ENCODE data around the gene RHEBL1. TPM values are rescaled to one million over a fixed set of nuclear protein-coding genes. Genes with fewer than 3 reads are reported as not detected.

The RHEBL1 gene
- total RNA-seq, 1 donor from 2014 or later = 5.3 TPM

GRCh38 chr12:49055092-49055491 is 14.7 kb downstream of the RHEBL1 start:
- H3F3A ChIP-seq (ENCODE audit: low read depth) = no peaks in the 10 kb centered on the region
- no peak for TF ChIP-seq EZH2phosphoT487 (IDR thresholded peaks at IDR 0.05)
- no peaks in the 10 kb centered on the region for H3K9me3 ChIP-seq (ENCODE audit: low read depth)
- H3K36me3 Mint-ChIP-seq = peaks cover 38% of the 10 kb centered on the region
- peaks cover 74% of the 10 kb centered on the region for H4K20me1 ChIP-seq (ENCODE audit: low read depth)
- no peak overlapping the region for H3K27ac ChIP-seq
- H2AFZ ChIP-seq (replicated peaks) = no peak overlapping the region
- peak overlapping the region; percentile 65 for H3K4me3 Mint-ChIP-seq
- H3K27ac Mint-ChIP-seq = no peak overlapping the region
- no peaks in the 10 kb centered on the region for H3K27me3 ChIP-seq
- peaks cover 10% of the 10 kb centered on the region for H3K27me3 Mint-ChIP-seq (ENCODE audit: insufficient read depth, low read depth)
- no peak overlapping the region for H3K4me3 ChIP-seq
- H3K9me3 Mint-ChIP-seq = no peaks in the 10 kb centered on the region
- peaks cover 43% of the 10 kb centered on the region for H3K4me1 Mint-ChIP-seq
- peaks cover 25% of the 10 kb centered on the region for H3K4me1 ChIP-seq
- no peak overlapping the region for H3K4me2 ChIP-seq
- no peak overlapping the region for H3K9ac ChIP-seq
- H3K79me2 ChIP-seq (ENCODE audit: low read depth) = peaks cover 60% of the 10 kb centered on the region
- DNase-seq (ENCODE audit: low spot score) = no peak
- H3K36me3 ChIP-seq = no peaks in the 10 kb centered on the region

- H3K4me3 ChIP-seq = no peak overlapping the region
- Mint-ChIP-seq H3K36me3 (peaks cover 38% of the 10 kb centered on the region), H3K27me3 (ENCODE audit: insufficient read depth, low read depth) (peaks cover 11% of the 10 kb centered on the region), H3K27ac (no peak overlapping the region), H3K9me3 (no peaks in the 10 kb centered on the region), H3K4me1 (peaks cover 43% of the 10 kb centered on the region), H3K4me3 (peak overlapping the region; percentile 65)
- peaks cover 25% of the 10 kb centered on the region for H3K4me1 ChIP-seq
- TF ChIP-seq EZH2 (IDR thresholded peaks at IDR 0.05) = no peak
- peaks cover 73% of the 10 kb centered on the region for H4K20me1 ChIP-seq (ENCODE audit: low read depth)
- H3K27ac ChIP-seq = no peak overlapping the region
- H3K27me3 ChIP-seq = no peaks in the 10 kb centered on the region
- H3K4me2 ChIP-seq = no peak overlapping the region
- H3K9me3 ChIP-seq (ENCODE audit: low read depth) = no peaks in the 10 kb centered on the region
- no peak overlapping the region for H3K9ac ChIP-seq
- H3K36me3 ChIP-seq = no peaks in the 10 kb centered on the region
- no peak overlapping the region for H2AFZ ChIP-seq (replicated peaks)
- DNase-seq (ENCODE audit: low spot score) = no peak
- H3F3A ChIP-seq (ENCODE audit: low read depth) = no peaks in the 10 kb centered on the region
- H3K79me2 ChIP-seq (ENCODE audit: low read depth) = peaks cover 54% of the 10 kb centered on the region
These were observed 15.3 kb downstream of the RHEBL1 start for GRCh38 chr12:49054524-49054923.

DNA sequence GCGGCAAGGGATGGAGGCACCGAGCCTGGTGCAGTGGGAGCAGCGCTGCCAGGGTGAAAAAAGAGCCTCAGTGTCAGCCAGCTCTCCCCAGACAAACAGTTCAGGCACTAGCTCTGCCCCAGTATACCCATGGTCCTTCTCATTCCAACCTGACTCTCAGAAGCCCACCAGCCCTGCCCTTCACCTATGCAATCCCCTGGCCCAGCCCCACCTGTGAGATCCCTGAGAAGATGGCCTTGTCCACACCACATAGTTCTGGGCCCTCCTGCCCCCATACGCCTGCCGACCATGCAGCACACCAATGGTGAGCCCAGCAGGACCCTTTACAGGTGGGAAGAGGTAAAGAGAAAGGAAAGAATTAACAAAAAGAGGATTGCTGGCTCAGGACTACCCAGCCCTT is 15.7 kb downstream of the RHEBL1 start:
- no peak for TF ChIP-seq EZH2phosphoT487 (IDR thresholded peaks at IDR 0.05)
- TF ChIP-seq EZH2 (IDR thresholded peaks at IDR 0.05) = no peak
- TF ChIP-seq CTCF (IDR thresholded peaks at IDR 0.05) = no peak

DNA sequence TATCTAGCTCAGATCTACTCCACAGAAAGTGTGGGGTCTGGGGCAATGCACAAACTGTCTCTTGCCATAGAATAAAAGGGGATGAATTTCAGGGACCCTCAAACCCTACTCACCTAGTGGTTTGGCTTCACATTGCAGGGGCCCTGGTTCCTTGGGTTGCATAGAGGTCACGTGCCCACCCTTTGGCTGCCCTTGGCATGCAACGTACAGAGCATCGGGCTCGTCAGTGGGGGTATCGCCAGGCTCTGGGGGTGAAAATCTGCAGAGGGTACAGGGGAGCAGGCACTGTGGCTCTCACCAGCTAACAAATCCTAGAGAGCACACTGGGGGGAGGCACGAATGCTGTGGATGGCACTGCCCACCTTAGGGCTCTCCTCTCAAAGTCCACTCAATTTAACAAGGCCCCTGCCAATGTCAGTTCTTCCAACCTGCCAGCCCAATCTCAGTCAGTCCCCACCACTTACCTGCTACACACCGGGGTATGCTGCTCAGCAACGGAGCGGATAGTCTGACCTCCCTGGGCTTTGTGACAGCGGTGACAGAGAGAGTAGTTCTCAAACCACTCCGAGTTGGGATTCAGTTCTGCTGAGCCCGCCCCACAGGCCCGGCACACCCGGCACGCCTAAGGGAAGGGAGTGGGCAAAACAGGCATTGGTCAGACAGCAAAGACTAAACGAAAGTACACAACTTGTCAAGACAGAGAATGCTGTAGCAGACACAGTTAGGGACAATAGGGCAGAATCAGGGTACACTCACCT is 17.1 kb downstream of the RHEBL1 start:
- H3K79me2 ChIP-seq (ENCODE audit: low read depth) = peaks cover 35% of the 10 kb centered on the region
- no peak overlapping the region for H3K27ac ChIP-seq
- Mint-ChIP-seq H3K4me1 (peaks cover 26% of the 10 kb centered on the region), H3K4me3 (no peak overlapping the region), H3K36me3 (peaks cover 47% of the 10 kb centered on the region), H3K27me3 (ENCODE audit: insufficient read depth, low read depth) (peaks cover 11% of the 10 kb centered on the region), H3K27ac (no peak overlapping the region), H3K9me3 (no peaks in the 10 kb centered on the region)
- no peak overlapping the region for H3K4me3 ChIP-seq
- no peak overlapping the region for H3K9ac ChIP-seq
- TF ChIP-seq EZH2phosphoT487 (IDR thresholded peaks at IDR 0.05) = no peak
- TF ChIP-seq EZH2 (IDR thresholded peaks at IDR 0.05) = no peak
- no peak for TF ChIP-seq CTCF (IDR thresholded peaks at IDR 0.05)
- peaks cover 16% of the 10 kb centered on the region for H3K4me1 ChIP-seq
- no peak for DNase-seq (ENCODE audit: low spot score)
- no peaks in the 10 kb centered on the region for H3K9me3 ChIP-seq (ENCODE audit: low read depth)
- no peaks in the 10 kb centered on the region for H3K27me3 ChIP-seq
- H3K4me2 ChIP-seq = no peak overlapping the region
- no peak overlapping the region for H2AFZ ChIP-seq (replicated peaks)
- H3K36me3 ChIP-seq = no peaks in the 10 kb centered on the region
- no peaks in the 10 kb centered on the region for H3F3A ChIP-seq (ENCODE audit: low read depth)
- peaks cover 66% of the 10 kb centered on the region for H4K20me1 ChIP-seq (ENCODE audit: low read depth)

More for the DNA sequence above, 15.7 kb downstream of the RHEBL1 start:
- Histone ChIP-seq H3F3A (ENCODE audit: low read depth) (no peaks in the 10 kb centered on the region), H3K4me3 (no peak overlapping the region), H2AFZ (replicated peaks) (no peak overlapping the region), H3K36me3 (no peaks in the 10 kb centered on the region), H3K79me2 (ENCODE audit: low read depth) (peaks cover 50% of the 10 kb centered on the region), H3K4me2 (no peak overlapping the region), H3K4me1 (peaks cover 25% of the 10 kb centered on the region), H3K9me3 (ENCODE audit: low read depth) (no peaks in the 10 kb centered on the region), H3K27ac (no peak overlapping the region), H3K27me3 (no peaks in the 10 kb centered on the region), H4K20me1 (ENCODE audit: low read depth) (peaks cover 69% of the 10 kb centered on the region), H3K9ac (no peak overlapping the region)
- Mint-ChIP-seq H3K4me1 (peaks cover 41% of the 10 kb centered on the region), H3K27me3 (ENCODE audit: insufficient read depth, low read depth) (peaks cover 14% of the 10 kb centered on the region), H3K27ac (no peak overlapping the region), H3K4me3 (no peak overlapping the region), H3K36me3 (peaks cover 38% of the 10 kb centered on the region), H3K9me3 (no peaks in the 10 kb centered on the region)
- no peak for DNase-seq (ENCODE audit: low spot score)
